ENCODE results near the gene GABBR2. TPM values are rescaled to one million over a fixed set of nuclear protein-coding genes. Genes with fewer than 3 reads are reported as not detected.

GABBR2 gene
- total and polyA plus RNA-seq, 2 donors = 0.14 TPM

- no peaks in the 10 kb centered on the region for H3K27me3 ChIP-seq (ENCODE audit: control insufficient read depth in 2 of 2, insufficient read depth in 1 of 2, low read length in 1 of 2)
- no peaks in the 10 kb centered on the region for H3K36me3 ChIP-seq (ENCODE audit: control insufficient read depth in 2 of 2, insufficient read depth in 2 of 2, low read length in 1 of 2)
- no peaks in the 10 kb centered on the region for H3K9me3 ChIP-seq (ENCODE audit: control insufficient read depth in 2 of 2, insufficient read depth in 1 of 2, low read length in 1 of 2)
- no peak overlapping the region for H3K4me3 ChIP-seq (ENCODE audit: low read length in 2 of 2)
- no peaks in the 10 kb centered on the region for H3K4me1 ChIP-seq (ENCODE audit: control insufficient read depth in 2 of 2, insufficient read depth in 2 of 2, low read length in 2 of 2)
- H3K27ac ChIP-seq (ENCODE audit: low read depth in 1 of 2, low read length in 1 of 2) = no peak overlapping the region
- 73% methylated on average over 5 of the region's 5 CpGs for WGBS
- DNase-seq (ENCODE audit: low read depth in 6 of 9, low spot score in 9 of 9) = no peak
These were observed 105.8 kb downstream of the GABBR2 start for GRCh38 chr9:98602839-98603500.

GRCh38 chr9:98600631-98601030 is 108.1 kb downstream of the GABBR2 start:
- 95% methylated on average over 12 of the region's 12 CpGs for WGBS
- Histone ChIP-seq H3K27ac (ENCODE audit: low read depth in 1 of 2, low read length in 1 of 2) (no peak overlapping the region), H3K4me3 (ENCODE audit: low read length in 2 of 2) (no peak overlapping the region), H3K9me3 (ENCODE audit: control insufficient read depth in 2 of 2, insufficient read depth in 1 of 2, low read length in 1 of 2) (no peaks in the 10 kb centered on the region), H3K27me3 (ENCODE audit: control insufficient read depth in 2 of 2, insufficient read depth in 1 of 2, low read length in 1 of 2) (no peaks in the 10 kb centered on the region), H3K36me3 (ENCODE audit: control insufficient read depth in 2 of 2, insufficient read depth in 2 of 2, low read length in 1 of 2) (no peaks in the 10 kb centered on the region), H3K4me1 (ENCODE audit: control insufficient read depth in 2 of 2, insufficient read depth in 2 of 2, low read length in 2 of 2) (no peaks in the 10 kb centered on the region)
- DNase-seq (ENCODE audit: low read depth in 6 of 9, low spot score in 9 of 9) = no peak

GRCh38 chr9:98599566-98600216 is 109.0 kb downstream of the GABBR2 start:
- 81% methylated on average over 8 of the region's 8 CpGs for WGBS
- no peaks in the 10 kb centered on the region for H3K9me3 ChIP-seq (ENCODE audit: control insufficient read depth in 2 of 2, insufficient read depth in 1 of 2, low read length in 1 of 2)
- no peak for DNase-seq (ENCODE audit: low read depth in 6 of 9, low spot score in 9 of 9)
- no peaks in the 10 kb centered on the region for H3K36me3 ChIP-seq (ENCODE audit: control insufficient read depth in 2 of 2, insufficient read depth in 2 of 2, low read length in 1 of 2)
- H3K4me1 ChIP-seq (ENCODE audit: control insufficient read depth in 2 of 2, insufficient read depth in 2 of 2, low read length in 2 of 2) = no peaks in the 10 kb centered on the region
- H3K27me3 ChIP-seq (ENCODE audit: control insufficient read depth in 2 of 2, insufficient read depth in 1 of 2, low read length in 1 of 2) = no peaks in the 10 kb centered on the region
- no peak overlapping the region for H3K27ac ChIP-seq (ENCODE audit: low read depth in 1 of 2, low read length in 1 of 2)
- H3K4me3 ChIP-seq (ENCODE audit: low read length in 2 of 2) = no peak overlapping the region

- Histone ChIP-seq H3K36me3 (ENCODE audit: control insufficient read depth in 2 of 2, insufficient read depth in 2 of 2, low read length in 1 of 2) (no peaks in the 10 kb centered on the region), H3K27ac (ENCODE audit: low read depth in 1 of 2, low read length in 1 of 2) (no peak overlapping the region), H3K9me3 (ENCODE audit: control insufficient read depth in 2 of 2, insufficient read depth in 1 of 2, low read length in 1 of 2) (no peaks in the 10 kb centered on the region), H3K4me3 (ENCODE audit: low read length in 2 of 2) (no peak overlapping the region), H3K27me3 (ENCODE audit: control insufficient read depth in 2 of 2, insufficient read depth in 1 of 2, low read length in 1 of 2) (no peaks in the 10 kb centered on the region), H3K4me1 (ENCODE audit: control insufficient read depth in 2 of 2, insufficient read depth in 2 of 2, low read length in 2 of 2) (no peaks in the 10 kb centered on the region)
- WGBS = 97% methylated on average over 2 of the region's 2 CpGs
- DNase-seq (ENCODE audit: low read depth in 6 of 9, low spot score in 9 of 9) = no peak
These were observed 109.9 kb downstream of the GABBR2 start for GRCh38 chr9:98598861-98599260.

GRCh38 chr9:98597236-98597771 is 111.4 kb downstream of the GABBR2 start:
- H3K9me3 ChIP-seq (ENCODE audit: control insufficient read depth in 2 of 2, insufficient read depth in 1 of 2, low read length in 1 of 2) = no peaks in the 10 kb centered on the region
- no peak overlapping the region for H3K27ac ChIP-seq (ENCODE audit: low read depth in 1 of 2, low read length in 1 of 2)
- H3K27me3 ChIP-seq (ENCODE audit: control insufficient read depth in 2 of 2, insufficient read depth in 1 of 2, low read length in 1 of 2) = no peaks in the 10 kb centered on the region
- no peaks in the 10 kb centered on the region for H3K4me1 ChIP-seq (ENCODE audit: control insufficient read depth in 2 of 2, insufficient read depth in 2 of 2, low read length in 2 of 2)
- no peak for DNase-seq (ENCODE audit: low read depth in 6 of 9, low spot score in 9 of 9)
- H3K36me3 ChIP-seq (ENCODE audit: control insufficient read depth in 2 of 2, insufficient read depth in 2 of 2, low read length in 1 of 2) = no peaks in the 10 kb centered on the region
- H3K4me3 ChIP-seq (ENCODE audit: low read length in 2 of 2) = no peak overlapping the region

- Histone ChIP-seq H3K4me3 (ENCODE audit: low read length in 2 of 2) (no peak overlapping the region), H3K9me3 (ENCODE audit: control insufficient read depth in 2 of 2, insufficient read depth in 1 of 2, low read length in 1 of 2) (no peaks in the 10 kb centered on the region), H3K27ac (ENCODE audit: low read depth in 1 of 2, low read length in 1 of 2) (no peak overlapping the region), H3K4me1 (ENCODE audit: control insufficient read depth in 2 of 2, insufficient read depth in 2 of 2, low read length in 2 of 2) (no peaks in the 10 kb centered on the region), H3K27me3 (ENCODE audit: control insufficient read depth in 2 of 2, insufficient read depth in 1 of 2, low read length in 1 of 2) (no peaks in the 10 kb centered on the region), H3K36me3 (ENCODE audit: control insufficient read depth in 2 of 2, insufficient read depth in 2 of 2, low read length in 1 of 2) (no peaks in the 10 kb centered on the region)
- 87% methylated on average over 7 of the region's 7 CpGs for WGBS
- DNase-seq (ENCODE audit: low read depth in 6 of 9, low spot score in 9 of 9) = no peak
These were observed 112.2 kb downstream of the GABBR2 start for GRCh38 chr9:98596486-98596885.

GRCh38 chr9:98594546-98595160 is 114.1 kb downstream of the GABBR2 start:
- DNase-seq (ENCODE audit: low read depth in 6 of 9, low spot score in 9 of 9) = no peak
- no peaks in the 10 kb centered on the region for H3K27me3 ChIP-seq (ENCODE audit: control insufficient read depth in 2 of 2, insufficient read depth in 1 of 2, low read length in 1 of 2)
- H3K4me3 ChIP-seq (ENCODE audit: low read length in 2 of 2) = no peak overlapping the region
- H3K4me1 ChIP-seq (ENCODE audit: control insufficient read depth in 2 of 2, insufficient read depth in 2 of 2, low read length in 2 of 2) = no peaks in the 10 kb centered on the region
- WGBS = 91% methylated on average over 11 of the region's 11 CpGs
- no peaks in the 10 kb centered on the region for H3K9me3 ChIP-seq (ENCODE audit: control insufficient read depth in 2 of 2, insufficient read depth in 1 of 2, low read length in 1 of 2)
- no peak overlapping the region for H3K27ac ChIP-seq (ENCODE audit: low read depth in 1 of 2, low read length in 1 of 2)
- no peaks in the 10 kb centered on the region for H3K36me3 ChIP-seq (ENCODE audit: control insufficient read depth in 2 of 2, insufficient read depth in 2 of 2, low read length in 1 of 2)

GRCh38 chr9:98593354-98594253 is 115.1 kb downstream of the GABBR2 start:
- 93% methylated on average over 15 of the region's 15 CpGs for WGBS
- DNase-seq (ENCODE audit: low read depth in 6 of 9, low spot score in 9 of 9) = no peak

More at GRCh38 chr9:98593354-98594253, 115.1 kb downstream of the GABBR2 start:
- Histone ChIP-seq H3K4me3 (ENCODE audit: low read length in 2 of 2) (no peak overlapping the region), H3K4me1 (ENCODE audit: control insufficient read depth in 2 of 2, insufficient read depth in 2 of 2, low read length in 2 of 2) (no peaks in the 10 kb centered on the region), H3K9me3 (ENCODE audit: control insufficient read depth in 2 of 2, insufficient read depth in 1 of 2, low read length in 1 of 2) (no peaks in the 10 kb centered on the region), H3K27ac (ENCODE audit: low read depth in 1 of 2, low read length in 1 of 2) (no peak overlapping the region), H3K36me3 (ENCODE audit: control insufficient read depth in 2 of 2, insufficient read depth in 2 of 2, low read length in 1 of 2) (no peaks in the 10 kb centered on the region), H3K27me3 (ENCODE audit: control insufficient read depth in 2 of 2, insufficient read depth in 1 of 2, low read length in 1 of 2) (no peaks in the 10 kb centered on the region)
